HepG2 (cell line): Measurements from ENCODE around the gene GPR39. TPM values are rescaled to one million over a fixed set of nuclear protein-coding genes. Genes with fewer than 3 reads are reported as not detected.

ENCODE experiments used
- ATAC-seq: fragments of 200-7000 bp; cut with Tn5 transposase; 3 replicates; pipeline ENCODE4 v1.9.1; 2020; ENCODE audit warnings: mild to moderate bottlenecking, moderate library complexity
- BruUV-seq: library from RNA; stranded (reverse); fragments of 400-500 nt; replicated peaks from 2 replicates; lab custom pipeline; 2021; lab: Mats Ljungman, UMichigan
- CTCF ChIA-PET: fragments of 300-600 bp; formaldehyde crosslinking; extraction: SDS; loops from one replicate; lab custom pipeline; 2021; ENCODE audit warnings: low total read pairs, inconsistent platforms, low intra/inter-chr PET ratio; lab: Yijun Ruan, JAX
- POLR2A ChIA-PET: fragments of 350-600 bp; sonication (Branson Sonifier 250); formaldehyde crosslinking; loops from one replicate; lab custom pipeline; 2020; ENCODE audit warnings: antibody characterized with exemption, inconsistent platforms; lab: Yijun Ruan, JAX
- DNase-seq: peaks from one replicate; pipeline ENCODE4 v3.0.0-alpha.2; 2015; ENCODE audit warnings: low spot score
- FAIRE-seq: peaks from 3 replicates; lab custom pipeline; 2011; peaks lifted over from hg19 to GRCh38; lab: Jason Lieb, UNC
- H2AFZ ChIP-seq: one replicate; pipeline ENCODE4 v1.6.1; 2011; ENCODE audit warnings: low read length, inconsistent platforms
- H3K27ac ChIP-seq: fragments of 300-600 bp; 3 replicates; pipeline ENCODE4 v1.8.0; 2011; ENCODE audit warnings: mixed run types, mild to moderate bottlenecking, mixed read lengths, low read length, inconsistent platforms; ENCODE audit not compliant: insufficient read depth; ENCODE audit errors: extremely low read length
- H3K27me3 ChIP-seq, 2 experiments: fragments of 200-600 bp in 1 of 2; 2 replicates in 1 of 2; 3 replicates in 1 of 2; pipeline versions ENCODE4 v1.6.0 to v1.8.0; 2011; ENCODE audit warnings: low read length in 2 of 2, mild to moderate bottlenecking in 2 of 2, moderate library complexity in 2 of 2, inconsistent platforms in 1 of 2; ENCODE audit not compliant: insufficient read depth in 2 of 2, control insufficient read depth in 1 of 2
- H3K36me3 ChIP-seq, 2 experiments: fragments of 200-600 bp in 1 of 2; replicated peaks in 1 of 2; 2 replicates in 1 of 2; 3 replicates in 1 of 2; pipeline versions ENCODE4 v1.5.1 to v1.8.0; 2011; ENCODE audit warnings: low read length in 2 of 2, inconsistent platforms in 1 of 2; ENCODE audit not compliant: insufficient read depth in 2 of 2, control insufficient read depth in 1 of 2
- H3K4me1 ChIP-seq: 2 replicates; pipeline ENCODE4 v1.5.1; 2012; ENCODE audit warnings: low read length, inconsistent platforms; ENCODE audit not compliant: insufficient read depth
- H3K4me2 ChIP-seq: 2 replicates; pipeline ENCODE4 v1.6.0; 2011; ENCODE audit warnings: low read depth, low read length, inconsistent platforms
- H3K4me3 ChIP-seq, 3 experiments: fragments of 200-600 bp in 1 of 3; sonication (generic), shearing (Covaris generic) in 1 of 3; replicated peaks in 1 of 3; 2 replicates each; pipeline ENCODE4 v1.5.1; 2011 to 2016; ENCODE audit warnings: low read length in 3 of 3, inconsistent platforms in 2 of 3, low read depth in 2 of 3, mild to moderate bottlenecking in 2 of 3, control low read depth in 1 of 3, mixed read lengths in 1 of 3; ENCODE audit not compliant: insufficient read depth in 1 of 3
- H3K79me2 ChIP-seq: one replicate; pipeline ENCODE4 v1.6.1; 2011; ENCODE audit warnings: low read length, inconsistent platforms; ENCODE audit not compliant: insufficient read depth
- H3K9ac ChIP-seq: 2 replicates; pipeline ENCODE4 v1.6.0; 2011; ENCODE audit warnings: mild to moderate bottlenecking, low read depth, low read length, inconsistent platforms; ENCODE audit not compliant: insufficient read depth
- H3K9me3 ChIP-seq: 2 replicates; pipeline ENCODE4 v1.5.1; 2012; ENCODE audit warnings: mild to moderate bottlenecking, low read length
- H4K20me1 ChIP-seq: 2 replicates; pipeline ENCODE4 v1.6.0; 2011; ENCODE audit warnings: inconsistent platforms, mild to moderate bottlenecking, low read length, moderate library complexity; ENCODE audit not compliant: insufficient read depth
- AKAP8 ChIP-seq: sonication (generic); formaldehyde crosslinking; IDR thresholded peaks from 2 replicates; pipeline ENCODE4 v1.5.1; 2020; ENCODE audit warnings: mild to moderate bottlenecking, missing genetic modification reagents
- ARHGAP35 ChIP-seq: sonication (generic); formaldehyde crosslinking; IDR thresholded peaks from 2 replicates; pipeline ENCODE4 v1.9.0; 2022; ENCODE audit warnings: mild to moderate bottlenecking, inconsistent platforms, moderate library complexity, missing genetic modification reagents, borderline replicate concordance
- ARID4A ChIP-seq: sonication (generic); formaldehyde crosslinking; IDR thresholded peaks from 2 replicates; pipeline ENCODE4 v1.5.0; 2020; ENCODE audit warnings: mild to moderate bottlenecking, missing genetic modification reagents, borderline replicate concordance
- GZF1 ChIP-seq: sonication (generic); formaldehyde crosslinking; IDR thresholded peaks from 2 replicates; pipeline ENCODE4 v1.5.1; 2020; ENCODE audit warnings: mild to moderate bottlenecking, missing genetic modification reagents
- RORA ChIP-seq: sonication (generic); formaldehyde crosslinking; IDR thresholded peaks from 2 replicates; pipeline ENCODE4 v1.5.0; 2020; ENCODE audit warnings: mild to moderate bottlenecking, missing genetic modification reagents, moderate library complexity
- SP4 ChIP-seq: sonication (generic); formaldehyde crosslinking; IDR thresholded peaks from 2 replicates; pipeline ENCODE4 v1.8.1; 2023; ENCODE audit warnings: mild to moderate bottlenecking, missing genetic modification reagents
- ZMAT3 ChIP-seq: sonication (generic); formaldehyde crosslinking; conservative IDR thresholded peaks from 2 replicates; pipeline ENCODE4 v1.7.0; 2021; ENCODE audit warnings: missing genetic modification reagents
- ZMAT5 ChIP-seq: sonication (generic); formaldehyde crosslinking; IDR thresholded peaks from 2 replicates; pipeline ENCODE4 v1.5.0; 2020; ENCODE audit warnings: mild to moderate bottlenecking, low read depth, missing genetic modification reagents, borderline replicate concordance
- ZNF510 ChIP-seq: sonication (generic); formaldehyde crosslinking; IDR thresholded peaks from 2 replicates; pipeline ENCODE4 v1.4.0; 2020; ENCODE audit warnings: low read depth, mild to moderate bottlenecking, missing genetic modification reagents
- ZNF563 ChIP-seq: sonication (generic); formaldehyde crosslinking; IDR thresholded peaks from 2 replicates; pipeline ENCODE4 v1.8.0; 2022; ENCODE audit warnings: mild to moderate bottlenecking, moderate library complexity, missing genetic modification reagents
- WGBS: methylation state at CpG from one replicate; pipeline ENCODE4 v1.1.6; 2017; ENCODE audit warnings: low lambda C conversion rate; 5-methylcytosine and 5-hydroxymethylcytosine counted together
- in situ Hi-C: cut with HindIII; loops from 2 replicates; pipeline ENCODE4 v1.10.0; 2017; ENCODE audit warnings: low pct_unique_long_range_greater_than_20kb; ENCODE audit not compliant: extremely low pct_ligation_motif_present
- intact Hi-C: fragments of 100-400 bp; cut with micrococcal nuclease; formaldehyde crosslinking; loops from one replicate; pipeline ENCODE4 v1.10.0; 2022; ENCODE audit not compliant: unreplicated experiment
- polyA plus RNA-seq, 8 experiments: library from polyadenylated mRNA; depleted of rRNA in 3 of 8; stranded (reverse) in 7 of 8; unstranded in 1 of 8; fragments of >200 nt; fragmentation: Illumina TruSeq in 4 of 8; extraction: Trizol in 4 of 8; gene quantifications; 2 replicates each; pipeline versions ENCODE4 v1.2.1 to v1.2.3, GENCODE V29; 2011 to 2016; ENCODE audit warnings: low read depth in 4 of 8, missing spikeins in 1 of 8, mixed read lengths in 1 of 8; ENCODE audit not compliant: insufficient read depth in 1 of 8
- total RNA-seq, 5 experiments: library from RNA; depleted of rRNA; stranded (reverse); fragments of >200 nt; fragmentation: Illumina TruSeq; extraction: Trizol; gene quantifications; 2 replicates each; pipeline ENCODE4 v1.2.3, GENCODE V29; 2016; ENCODE audit warnings: low read depth in 1 of 5

The GPR39 gene
- total and polyA plus RNA-seq, 2 of the 13 experiments (the other 11 are each of a cell fraction or from before 2014, with no cell fraction given): 0.16 to 0.62 TPM

GRCh38 chr2:132503701-132504100 is 87.1 kb downstream of the GPR39 start:
- no TSS peak for BruUV-seq
- no peak overlapping the region for H3K27ac ChIP-seq
- TF ChIP-seq ARID4A (CRISPR knock-in tag) (no peak), ZNF563 (CRISPR knock-in tag) (no peak), GZF1 (no peak), RORA (CRISPR knock-in tag) (no peak), ZMAT5 (no peak), ZMAT3 (CRISPR knock-in tag) (no peak), ZNF510 (CRISPR knock-in tag) (no peak), ARHGAP35 (CRISPR knock-in tag) (no peak), AKAP8 (CRISPR knock-in tag) (no peak), SP4 (CRISPR knock-in tag) (no peak)
- intact Hi-C loops: no loop called here
- H3K4me1 ChIP-seq: no peaks in the 10 kb centered on the region
- peaks cover 88% of the 10 kb centered on the region for H3K9me3 ChIP-seq
- WGBS: no CpG with 5 or more reads among the region's 1 CpG
- no peaks in the 10 kb centered on the region for H3K79me2 ChIP-seq
- POLR2A ChIA-PET: no interaction called here
- H3K36me3 ChIP-seq: no peaks in the 10 kb centered on the region
- H3K9ac ChIP-seq: no peak overlapping the region
- H2AFZ ChIP-seq: no peak overlapping the region
- no peak for ATAC-seq
- CTCF ChIA-PET: no interaction called here
- no peak overlapping the region for H3K4me2 ChIP-seq
- H4K20me1 ChIP-seq: no peaks in the 10 kb centered on the region
- FAIRE-seq: no peak
- no peak overlapping the region for H3K4me3 ChIP-seq
- in situ Hi-C loops: no loop called here
- H3K27me3 ChIP-seq: no peaks in the 10 kb centered on the region
- no peak for DNase-seq
